NOMO-1 treated with DMSO at 0.1 percent for 48 hours (cell line): Measurements from ENCODE around the gene AGAP1.
"Not testable (repeated sequence)": the region's sequence is repeated elsewhere in the genome, so short reads cannot be mapped to it uniquely, and the experiment has no call there.

Source experiments
- DNase-seq: peaks from one replicate; lab custom pipeline; 2025; ENCODE audit not compliant: unreplicated experiment; lab: John Stamatoyannopoulos, UW

Gene AGAP1

DNA sequence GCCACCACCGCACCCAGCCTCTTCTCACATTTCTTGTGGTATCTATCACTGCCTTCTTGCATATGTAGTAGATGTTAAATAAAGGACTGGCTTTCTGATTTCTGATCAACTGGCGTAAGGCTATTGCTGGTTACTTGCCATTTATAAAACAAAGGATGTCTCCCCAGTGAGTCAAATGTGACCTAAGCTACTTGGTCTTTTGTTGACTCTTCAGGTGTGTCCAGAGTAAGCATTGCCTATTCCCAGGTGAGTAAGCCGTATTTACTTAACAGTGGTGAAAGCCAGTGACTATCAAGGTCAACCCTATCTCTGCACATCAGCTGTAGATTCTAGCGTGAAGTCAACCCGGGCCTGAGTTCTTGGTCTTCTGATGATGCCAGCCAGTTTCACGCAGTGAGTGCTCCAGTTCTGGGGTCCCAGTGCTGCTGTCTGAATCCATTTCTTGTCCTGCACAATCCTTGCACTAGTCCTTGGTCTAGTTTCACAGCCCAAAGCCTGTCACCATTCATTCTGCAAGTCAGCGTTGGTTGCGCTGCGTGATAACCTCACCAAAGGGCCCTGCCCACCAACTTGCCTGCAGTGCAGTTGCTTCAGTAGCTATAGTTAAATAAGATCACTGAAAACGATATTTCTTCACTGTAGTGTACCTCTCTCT lies 554.2 kb downstream of the AGAP1 start:
- no peak for DNase-seq

DNA sequence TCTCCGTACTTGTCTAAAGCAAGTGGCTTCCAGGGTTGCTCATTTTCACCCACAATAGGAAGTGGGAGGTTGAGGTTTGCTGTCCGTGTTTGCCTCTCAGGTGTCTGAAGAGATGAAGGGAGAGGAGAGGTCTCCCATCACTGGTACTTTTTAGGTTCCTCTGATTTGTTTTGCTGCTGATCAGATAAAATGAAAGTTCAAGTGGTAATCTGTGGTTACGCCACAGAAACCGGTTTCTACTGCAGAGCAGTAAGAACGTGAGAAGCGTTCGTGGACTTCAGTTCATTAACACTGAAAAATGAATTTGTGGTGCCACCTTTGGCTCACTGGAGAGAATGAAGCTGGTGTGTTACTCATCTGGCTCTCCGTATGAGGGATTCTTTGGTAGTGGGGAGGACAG lies 556.1 kb downstream of the AGAP1 start:
- no peak for DNase-seq

DNA sequence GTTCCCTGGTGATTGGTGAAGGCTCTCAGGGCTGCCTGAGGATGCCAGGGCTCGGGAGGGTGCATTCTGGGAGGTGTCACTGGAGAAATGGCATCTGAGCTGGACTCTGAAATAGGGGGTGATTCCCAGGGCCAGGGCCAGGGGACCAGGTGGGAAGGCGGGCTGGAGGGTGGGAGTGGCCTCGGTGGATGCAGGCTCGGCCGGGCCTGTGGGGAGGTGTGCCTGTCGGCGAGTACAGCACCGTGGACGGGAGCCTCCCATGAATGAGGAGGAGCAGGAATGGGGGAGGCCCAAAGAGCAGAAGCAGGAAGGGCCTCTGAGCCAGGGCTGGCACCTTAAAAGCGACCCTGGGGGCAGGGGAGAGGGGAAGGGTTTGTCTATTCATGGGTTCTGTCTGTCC lies 557.5 kb downstream of the AGAP1 start:
- DNase-seq: no peak

DNA sequence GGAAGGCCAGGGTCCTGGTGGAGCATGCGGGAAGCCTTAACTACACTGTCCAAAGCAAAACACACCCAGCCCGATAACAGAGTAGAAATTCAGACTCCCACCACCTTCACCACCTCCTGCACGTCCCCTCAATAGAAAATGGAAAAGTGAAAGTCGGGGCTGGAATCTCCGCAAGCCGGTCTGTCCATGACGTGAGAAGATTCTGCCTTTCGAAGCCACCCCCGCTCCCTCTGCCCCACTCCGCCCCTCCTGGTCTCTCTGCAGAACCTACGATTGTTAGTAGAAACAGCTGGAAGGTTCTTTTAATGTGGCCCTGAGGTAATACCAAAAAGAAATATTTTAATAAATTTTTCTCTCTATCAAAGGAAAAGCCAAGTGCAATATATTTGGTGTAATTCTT lies 558.0 kb downstream of the AGAP1 start:
- no peak for DNase-seq

DNA sequence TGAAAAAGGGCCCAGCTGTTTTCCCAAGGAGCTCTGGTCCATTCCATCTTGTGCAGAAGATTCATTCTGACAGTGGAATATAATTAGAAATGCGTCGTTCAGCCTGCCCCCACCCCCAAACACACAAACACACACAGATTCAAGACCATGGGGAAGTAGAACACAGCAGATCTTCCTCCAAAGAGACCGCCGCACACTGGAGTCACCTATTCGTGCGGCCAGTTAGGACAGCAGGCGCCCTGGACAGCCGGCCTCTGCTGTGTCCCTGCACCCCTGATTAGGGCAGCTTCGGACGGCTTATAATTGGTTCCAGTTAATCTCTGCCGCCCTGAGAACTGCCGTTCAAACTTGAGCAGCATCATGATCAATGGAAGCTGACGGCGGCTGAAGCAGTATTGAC lies 558.4 kb downstream of the AGAP1 start:
- no peak for DNase-seq

DNA sequence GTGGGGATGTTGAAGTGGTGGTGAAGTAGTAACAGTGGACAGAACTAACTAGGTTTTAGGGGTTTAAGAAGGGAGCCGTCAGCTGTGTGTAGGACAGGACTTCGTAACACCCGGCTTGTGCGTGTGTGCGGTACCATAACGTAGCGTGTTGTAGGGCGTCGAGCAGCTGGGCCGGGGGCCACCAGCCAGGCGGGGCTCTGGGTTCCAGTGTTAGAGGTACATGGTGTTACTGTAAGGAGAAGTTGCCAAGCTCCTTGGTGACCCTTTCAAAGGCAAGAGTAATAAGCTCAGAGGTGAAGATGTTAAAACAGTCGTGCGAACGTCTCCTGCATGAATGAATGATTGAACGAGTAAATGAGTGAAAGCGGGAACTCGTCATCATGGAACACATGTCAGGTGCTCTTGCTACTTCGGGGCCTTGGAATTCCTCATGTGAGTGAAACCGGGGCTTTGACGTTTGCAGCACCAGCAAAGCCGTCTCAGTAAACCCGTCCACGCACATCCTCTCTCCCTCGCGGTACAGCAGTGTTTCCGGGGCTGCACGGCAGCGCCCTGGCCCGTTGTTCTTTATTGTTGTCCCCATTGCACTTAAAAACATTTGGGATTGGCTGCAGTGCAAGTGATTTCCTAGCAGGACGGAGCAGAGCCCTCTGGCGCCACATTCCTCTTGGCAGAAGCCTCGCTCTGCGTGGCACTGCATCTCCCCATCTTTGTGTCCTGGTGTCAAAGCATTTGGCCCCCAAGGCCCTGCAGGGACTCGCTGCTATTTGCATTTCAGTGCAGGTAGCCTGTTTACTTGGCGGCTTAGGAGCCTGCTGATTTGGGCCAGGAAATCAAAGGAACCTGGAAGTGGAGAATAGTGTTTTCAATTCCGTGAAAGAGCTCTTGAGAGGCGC lies 559.3 kb downstream of the AGAP1 start:
- no peak for DNase-seq

DNA sequence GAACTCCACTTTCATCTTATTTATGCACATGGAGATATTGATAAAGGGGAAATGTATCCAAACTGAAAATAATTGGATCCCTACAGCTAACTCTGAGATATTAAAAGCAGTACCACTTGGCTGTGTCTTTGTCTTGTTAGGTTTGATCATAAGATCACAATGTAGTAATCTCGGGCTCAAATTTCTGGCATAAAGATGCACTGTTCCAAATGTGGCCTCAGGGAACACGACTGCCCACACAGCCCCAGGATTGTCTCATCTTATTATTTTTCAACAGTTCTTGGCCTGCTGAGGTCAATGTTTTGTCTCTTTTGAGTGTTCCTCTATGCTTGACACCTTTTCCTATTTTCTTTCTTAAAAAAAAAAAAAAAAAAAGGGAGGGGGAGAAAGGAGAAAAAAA lies 560.3 kb downstream of the AGAP1 start:
- DNase-seq: no peak

DNA sequence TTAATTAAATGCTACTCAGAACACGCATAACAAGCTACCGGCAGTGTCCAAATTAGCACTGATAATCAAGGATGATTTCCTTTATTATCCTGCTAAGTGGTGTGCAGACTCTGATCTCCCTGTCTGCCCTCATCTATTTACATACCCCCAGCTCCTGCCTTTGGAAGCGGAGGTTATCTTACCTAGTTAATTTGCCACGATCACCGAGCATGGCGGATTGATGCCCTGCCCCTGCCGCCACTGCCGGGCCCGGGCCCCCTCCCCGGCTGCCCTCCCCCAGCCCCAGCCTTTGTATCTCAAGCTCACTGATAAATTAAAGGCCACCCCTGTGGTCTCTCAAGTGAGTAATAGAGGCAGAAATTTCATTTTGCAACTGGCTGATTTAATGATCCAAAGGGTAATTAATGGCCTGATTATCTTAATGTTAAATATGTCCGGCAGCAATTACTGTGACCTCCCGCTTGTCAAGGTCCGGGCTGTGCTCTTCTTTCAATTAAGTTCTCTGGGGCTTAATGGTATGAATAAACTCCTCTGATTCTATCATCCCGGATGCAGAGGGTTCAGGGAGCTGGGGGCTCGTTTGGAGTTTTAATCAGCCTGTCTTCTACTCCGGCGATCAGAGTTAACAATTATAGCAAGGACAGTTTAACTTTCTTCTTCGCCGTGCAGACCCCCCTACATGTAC lies 560.9 kb downstream of the AGAP1 start:
- no peak for DNase-seq

DNA sequence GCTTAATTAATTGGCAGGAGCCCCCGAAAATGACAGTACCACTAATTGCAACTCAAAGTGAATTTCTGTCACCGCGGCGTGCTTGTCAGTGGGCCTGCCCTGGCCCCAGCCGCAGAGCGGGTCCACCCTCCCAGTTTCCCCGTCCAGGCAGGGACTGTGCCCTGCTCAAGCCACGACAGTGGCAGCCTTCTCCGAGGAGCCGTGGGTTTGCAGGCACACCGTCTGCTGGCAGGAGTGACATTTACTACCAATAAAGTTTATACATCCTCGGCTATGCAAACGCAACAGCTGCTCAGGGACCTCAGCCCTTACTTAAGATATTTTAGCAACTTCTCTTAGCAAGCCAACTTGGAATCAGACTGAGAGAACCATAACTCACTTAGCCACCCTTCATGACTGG lies 561.6 kb downstream of the AGAP1 start:
- DNase-seq: no peak

DNA sequence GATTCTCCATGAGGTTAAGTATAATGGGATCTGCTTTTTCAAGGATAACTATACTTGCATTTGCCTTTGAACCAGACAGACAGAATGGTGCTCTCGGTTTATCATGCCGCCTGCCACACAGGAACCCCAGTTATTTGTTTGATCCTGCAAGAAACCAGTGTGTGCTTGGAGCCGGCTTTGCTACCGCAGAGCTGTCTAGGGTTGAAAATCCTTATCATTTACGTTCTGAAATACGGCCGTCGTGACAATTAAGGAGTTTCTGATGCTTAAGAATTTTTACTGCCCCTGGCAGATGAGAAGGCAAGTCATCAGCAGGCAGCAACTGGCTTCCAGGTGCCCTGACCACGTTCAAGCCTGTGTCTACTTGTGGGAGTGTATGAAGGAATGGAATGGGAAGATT lies 562.3 kb downstream of the AGAP1 start:
- DNase-seq: no peak

DNA sequence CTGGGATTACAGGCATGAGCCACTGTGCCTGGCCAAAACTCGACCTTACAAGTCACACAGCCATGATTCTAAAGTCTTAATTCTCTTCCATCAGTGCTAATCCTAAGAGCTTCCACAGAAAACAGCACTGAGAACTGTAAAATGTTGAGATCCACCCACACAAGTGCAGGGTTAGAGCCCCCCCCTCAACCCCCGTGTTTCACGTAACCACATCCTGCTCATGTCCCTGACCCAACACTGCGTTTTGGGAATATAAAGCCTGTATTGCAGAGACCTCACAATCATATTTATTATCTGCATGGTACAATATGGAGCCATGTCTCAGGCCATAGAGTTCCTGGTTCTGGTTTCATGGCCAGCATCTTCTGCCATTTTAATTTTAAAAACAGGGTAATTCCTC lies 563.5 kb downstream of the AGAP1 start:
- no peak for DNase-seq

DNA sequence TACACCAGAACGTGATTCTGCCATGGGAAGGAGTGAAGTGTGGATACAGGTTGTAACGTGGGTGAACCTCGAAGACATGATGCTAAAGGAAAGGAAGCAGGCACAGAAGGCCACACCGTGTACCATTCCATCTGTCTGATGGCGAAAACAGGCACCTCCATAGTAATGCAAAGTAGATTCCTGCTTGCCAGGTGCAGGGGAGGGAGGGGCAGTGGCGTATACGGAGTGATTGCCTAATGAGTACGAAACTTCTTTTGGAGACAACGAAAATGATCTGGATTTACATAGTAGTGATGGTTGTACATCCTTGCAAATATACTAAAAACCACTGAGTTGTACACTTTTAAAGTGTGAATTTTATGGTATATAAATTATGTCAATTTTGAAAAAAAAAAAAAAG lies 567.7 kb downstream of the AGAP1 start:
- DNase-seq: no peak

DNA sequence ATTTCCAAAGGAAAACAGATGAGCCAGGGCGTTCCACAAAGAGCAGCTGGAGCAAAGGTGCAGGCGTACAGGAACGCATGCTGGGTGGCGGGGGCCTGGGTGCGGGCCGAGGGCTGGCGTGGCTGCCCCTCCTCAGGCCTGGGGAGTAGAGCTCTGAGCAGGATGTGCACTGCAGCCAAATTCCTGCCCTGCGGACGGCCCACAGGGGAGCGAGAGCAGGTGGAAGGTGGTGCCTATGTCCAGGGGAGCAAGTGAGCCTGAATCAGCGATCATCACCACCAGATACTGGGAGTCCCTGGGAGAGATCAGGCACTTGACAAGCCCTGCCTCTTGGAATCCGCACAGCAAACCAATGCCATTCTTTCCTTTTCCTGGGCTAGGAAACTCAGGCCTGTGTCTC lies 568.1 kb downstream of the AGAP1 start:
- DNase-seq: no peak

DNA sequence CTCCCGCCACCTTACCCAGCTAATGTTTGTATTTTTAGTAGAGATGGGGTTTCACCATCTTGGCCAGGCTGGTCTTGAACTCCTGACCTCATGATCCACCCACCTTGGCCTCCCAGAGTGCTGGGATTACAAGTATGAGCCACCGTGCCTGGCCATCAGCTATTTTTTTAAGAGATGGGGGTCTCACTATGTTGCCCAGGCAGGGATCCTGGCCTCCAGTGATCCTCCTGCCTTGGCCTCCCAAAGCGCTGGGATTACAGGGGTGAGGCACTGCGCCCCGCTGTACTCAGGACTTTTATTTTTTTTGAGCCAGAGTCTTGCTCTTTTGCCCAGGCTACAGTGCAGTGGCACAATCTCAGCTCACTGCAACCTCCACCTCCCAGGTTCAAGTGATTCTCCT lies 569.0 kb downstream of the AGAP1 start:
- DNase-seq: not testable (repeated sequence)

DNA sequence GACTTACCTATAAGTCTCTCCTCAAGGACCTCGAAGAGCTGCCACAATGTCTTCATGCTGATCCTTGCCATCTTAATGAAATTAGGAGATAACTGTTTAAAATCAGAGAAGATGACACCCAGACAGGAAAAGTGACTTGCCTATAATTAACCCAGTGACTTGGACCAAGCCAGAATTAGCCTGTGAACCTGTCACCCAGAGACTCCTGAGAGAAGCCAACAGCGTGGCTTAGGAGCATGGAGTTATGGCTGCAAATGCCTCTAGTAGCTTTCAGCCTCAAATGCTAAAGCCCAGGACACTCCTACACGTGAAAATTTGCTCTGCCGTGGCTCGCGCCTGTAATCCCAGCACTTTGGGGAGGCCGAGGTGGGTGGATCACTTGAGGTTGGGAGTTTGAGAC lies 570.2 kb downstream of the AGAP1 start:
- DNase-seq: no peak

DNA sequence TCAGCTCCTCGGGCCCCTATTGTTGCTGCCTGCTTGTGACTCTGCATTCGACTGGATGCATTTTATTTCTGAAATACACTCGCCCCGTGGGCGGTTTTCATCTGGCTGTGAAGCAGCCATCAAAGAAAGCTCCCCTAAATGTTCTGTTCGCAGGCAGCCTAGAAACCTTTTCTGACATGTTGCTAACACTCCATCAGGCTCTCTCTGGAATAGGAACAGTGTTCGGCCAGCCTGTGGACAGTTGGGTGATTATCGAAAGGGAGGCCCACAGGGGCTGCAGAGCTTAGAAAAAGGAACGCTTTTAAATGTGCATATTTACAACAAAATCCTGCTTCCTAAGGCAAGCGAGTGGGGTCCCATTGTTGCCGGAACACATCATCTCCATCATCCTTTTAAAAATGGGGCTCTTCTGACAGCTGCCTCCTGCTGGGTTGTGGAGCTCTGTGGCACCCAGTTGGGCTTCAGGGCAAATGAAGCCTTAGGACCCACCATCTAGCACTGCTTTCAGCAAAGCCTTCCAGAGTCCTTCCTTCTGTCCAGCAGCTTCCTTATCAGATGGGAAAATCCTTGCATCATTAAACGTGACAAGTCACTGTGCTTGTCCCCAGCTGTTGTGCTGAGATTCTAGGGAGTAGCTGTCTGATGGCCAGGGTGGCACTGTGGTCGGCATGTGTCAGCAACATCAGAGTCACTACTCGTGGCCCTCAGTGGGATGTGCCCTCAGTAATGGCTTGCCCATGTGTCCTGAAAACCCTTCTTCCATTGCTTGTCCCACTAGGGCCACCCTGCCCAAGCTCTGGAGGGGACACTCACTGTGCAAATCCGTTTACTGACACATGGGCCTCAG lies 571.7 kb downstream of the AGAP1 start:
- DNase-seq: no peak

DNA sequence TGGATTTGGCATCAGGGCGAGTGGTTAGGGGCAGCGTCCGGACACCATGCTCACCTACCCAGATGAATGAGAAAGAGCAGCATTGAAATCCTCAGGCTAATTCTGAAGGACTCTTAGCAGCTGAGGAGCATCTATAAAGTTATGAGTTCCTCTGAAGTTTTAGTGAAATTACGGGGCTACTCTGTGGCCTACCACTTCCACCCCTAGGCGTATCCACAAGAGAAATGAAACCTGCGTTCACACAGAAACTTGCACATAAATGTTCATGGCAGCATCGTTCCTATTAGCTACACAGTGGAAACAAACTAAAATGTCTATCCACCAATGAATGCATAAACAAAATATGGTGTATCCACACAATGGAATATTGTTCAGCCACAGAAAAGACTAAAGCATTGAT lies 576.4 kb downstream of the AGAP1 start:
- no peak for DNase-seq

DNA sequence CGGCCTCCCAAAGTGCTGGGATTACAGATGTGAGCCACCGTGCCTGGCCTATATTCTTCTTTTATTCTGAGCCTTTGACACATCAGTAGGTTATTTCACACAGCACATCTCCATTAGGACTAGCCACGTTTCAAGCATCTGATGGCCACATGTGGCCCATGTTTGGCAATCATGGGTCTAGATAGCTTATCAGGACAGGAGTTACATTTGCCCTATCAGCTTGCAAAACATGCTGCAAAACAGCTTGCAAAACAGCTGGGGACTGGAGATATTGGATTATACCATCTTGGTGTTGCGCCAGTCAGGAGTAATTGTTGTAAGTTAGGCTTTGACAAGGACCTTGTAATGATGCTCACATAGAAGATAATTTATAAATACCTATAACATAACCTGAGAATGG lies 579.4 kb downstream of the AGAP1 start:
- DNase-seq: no peak

DNA sequence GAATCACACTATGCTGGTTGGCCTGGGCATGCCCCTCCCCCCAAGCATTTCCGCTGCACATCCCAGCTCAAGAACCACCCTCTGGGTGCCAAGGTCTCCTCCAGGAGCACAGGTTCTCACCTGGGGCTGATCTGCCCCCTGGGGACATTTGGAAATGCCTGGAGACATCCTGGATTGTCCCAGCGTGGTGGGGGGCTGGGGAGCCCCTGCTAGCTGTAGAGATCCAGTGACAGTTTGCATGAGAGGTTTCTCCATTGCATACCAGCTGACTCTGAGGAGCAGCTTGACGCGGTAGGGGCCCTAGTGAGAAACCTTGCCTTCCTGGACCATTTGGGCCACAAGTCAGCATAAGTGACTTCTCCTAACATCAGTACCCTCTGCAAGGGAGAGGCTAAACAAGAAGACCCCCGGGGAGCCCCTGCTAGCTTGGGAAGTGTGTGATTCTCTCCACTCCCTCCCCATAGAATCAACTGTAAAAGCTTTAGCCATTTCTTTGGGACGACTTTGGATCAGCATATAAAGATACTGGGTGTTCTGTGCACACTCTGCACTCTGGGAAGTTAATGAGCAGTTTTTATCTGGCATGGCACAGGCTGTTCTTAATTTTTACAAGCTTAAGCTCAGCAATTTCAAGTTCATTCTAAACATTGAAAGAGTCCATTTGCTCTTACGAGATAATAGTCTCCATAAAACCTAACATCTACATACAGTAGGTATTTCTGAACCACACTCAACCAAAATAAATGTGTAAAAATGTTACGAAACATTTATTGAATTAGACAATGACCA lies 580.2 kb downstream of the AGAP1 start:
- no peak for DNase-seq

DNA sequence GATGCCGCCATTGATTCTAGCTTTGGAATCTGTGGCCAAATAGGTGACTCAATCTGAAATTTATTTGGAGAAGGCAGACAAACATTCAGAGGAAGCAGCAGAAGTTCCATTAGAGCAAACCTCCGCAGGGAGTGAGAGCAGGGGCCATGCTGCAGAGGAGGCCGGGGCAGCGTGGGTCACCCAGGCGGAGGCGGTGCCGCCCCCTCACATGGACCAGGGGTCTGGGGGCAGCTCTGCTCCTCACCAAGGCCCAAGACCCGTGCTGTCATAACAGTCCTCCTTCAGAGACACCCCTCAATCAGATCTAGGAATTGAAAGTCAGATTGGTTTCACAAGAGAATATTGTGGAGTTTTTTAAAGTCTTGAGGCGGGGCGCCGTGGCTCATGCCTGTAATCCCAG lies 582.0 kb downstream of the AGAP1 start:
- no peak for DNase-seq
